Activated naive CD4-positive, alpha-beta T cell treated with anti-CD3 and anti-CD28 coated beads, Interleukin-2, amount 50 U/mL, for 16 hours (primary cell): ENCODE results near the gene CDKAL1.
"Not testable (repeated sequence)": the region's sequence is repeated elsewhere in the genome, so short reads cannot be mapped to it uniquely, and the experiment has no call there.

Experiments
- DNase-seq: peaks from one replicate; pipeline ENCODE4 v3.0.0-alpha.2; 2020

Gene CDKAL1

GRCh38 chr6:20644667-20645370, 110.6 kb downstream of the CDKAL1 start:
- DNase-seq = no peak

DNA sequence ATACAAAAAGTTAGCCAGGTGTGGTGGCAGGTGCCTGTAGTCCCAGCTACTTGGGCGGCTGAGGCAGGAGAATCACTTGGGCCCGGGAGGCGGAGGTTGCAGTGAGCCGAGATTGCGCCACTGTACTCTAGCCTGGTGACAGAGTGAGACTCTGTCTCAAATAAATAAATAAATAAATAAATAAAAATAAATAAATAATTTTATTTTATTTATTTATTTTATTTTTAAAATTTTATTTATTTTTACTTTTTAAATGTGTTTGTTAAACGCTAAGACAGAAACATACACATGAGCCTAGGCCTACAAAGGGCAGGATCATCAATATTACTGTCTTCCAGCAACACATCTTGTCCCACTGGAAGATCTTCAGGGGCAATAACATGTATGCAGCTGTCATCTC, 111.3 kb downstream of the CDKAL1 start:
- not testable (repeated sequence) for DNase-seq

DNA sequence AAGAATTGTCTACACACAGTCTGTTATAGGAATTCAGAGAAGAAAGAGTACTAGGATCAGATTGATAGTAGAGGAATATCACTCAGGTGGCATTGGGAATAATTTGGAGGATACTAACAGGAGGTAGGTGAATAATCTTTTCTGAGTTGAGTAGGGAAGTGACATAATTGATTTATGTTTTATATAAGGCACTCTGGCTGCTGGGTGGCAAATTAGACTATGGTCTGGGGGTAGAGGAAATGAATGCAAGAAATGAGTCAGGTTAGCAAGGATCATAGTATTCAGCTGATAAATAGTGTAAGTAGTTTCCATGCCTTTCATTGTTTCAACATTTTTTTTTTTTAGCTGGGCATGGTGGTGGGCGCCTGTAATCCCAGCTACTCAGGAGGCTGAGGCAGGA, 113.3 kb downstream of the CDKAL1 start:
- no peak for DNase-seq

DNA sequence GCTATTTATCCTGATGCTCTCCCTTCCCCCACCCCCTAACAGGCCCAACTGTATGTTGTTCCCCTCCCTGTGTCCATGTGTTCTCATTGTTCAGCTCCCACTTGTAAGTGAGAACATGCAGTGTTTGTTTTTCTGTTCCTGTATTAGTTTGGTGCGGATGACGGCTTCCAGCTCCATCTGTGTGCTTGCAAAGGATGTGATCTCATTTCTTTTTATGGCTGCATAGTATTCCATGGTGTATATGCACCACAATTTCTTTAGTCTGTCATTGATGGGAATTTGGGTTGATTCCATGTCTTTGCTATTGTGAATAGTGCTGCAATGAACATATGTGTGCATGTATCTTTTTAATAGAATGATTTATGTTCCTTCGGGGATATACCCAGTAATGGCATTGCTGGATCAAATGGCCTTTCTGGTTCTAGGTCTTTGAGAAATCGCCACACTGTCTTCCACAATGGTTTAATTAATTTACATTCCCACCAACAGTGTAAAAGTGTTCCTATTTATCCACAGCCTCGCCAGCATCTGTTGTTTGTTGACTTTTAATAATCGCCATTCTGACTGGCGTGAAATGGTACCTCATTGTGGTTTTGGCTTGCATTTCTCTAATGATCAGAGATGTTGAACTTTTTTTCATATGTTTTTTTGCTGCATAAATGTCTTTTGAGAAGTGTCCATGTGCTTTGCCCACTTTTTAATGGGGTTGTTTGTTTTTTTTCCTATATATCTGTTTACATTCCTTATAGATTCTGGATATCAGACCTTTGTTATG, 115.6 kb downstream of the CDKAL1 start:
- not testable (repeated sequence) for DNase-seq

- DNase-seq = no peak
These were observed 118.2 kb downstream of the CDKAL1 start for GRCh38 chr6:20652299-20653084.

- no peak for DNase-seq
These were observed 118.8 kb downstream of the CDKAL1 start for GRCh38 chr6:20653085-20653479.

DNA sequence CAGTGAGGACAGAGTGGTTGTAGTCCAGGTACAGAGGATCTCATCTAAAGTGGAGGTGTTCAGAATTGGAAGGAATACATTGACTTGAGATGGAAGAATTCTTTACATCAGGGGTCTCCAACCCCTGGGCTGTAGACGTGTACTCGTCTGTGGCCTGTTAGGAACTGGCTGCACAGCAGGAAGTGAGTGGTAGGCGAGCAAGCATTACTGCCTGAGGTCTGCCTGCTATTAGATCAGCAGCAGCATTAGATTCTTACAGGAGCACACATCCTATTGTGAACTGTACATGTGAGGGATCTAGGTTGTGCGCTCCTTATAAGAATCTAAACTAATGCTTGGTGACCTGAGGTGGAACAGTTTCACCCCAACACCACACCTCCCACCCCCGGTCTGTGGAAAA, 121.1 kb downstream of the CDKAL1 start:
- no peak for DNase-seq

- DNase-seq = no peak
These were observed 123.1 kb downstream of the CDKAL1 start for GRCh38 chr6:20657274-20657800.

GRCh38 chr6:20658053-20658452, 123.8 kb downstream of the CDKAL1 start:
- no peak for DNase-seq

GRCh38 chr6:20658516-20658915, 124.3 kb downstream of the CDKAL1 start:
- no peak for DNase-seq

- DNase-seq = no peak
These were observed 126.3 kb downstream of the CDKAL1 start for GRCh38 chr6:20660534-20660933.

- DNase-seq = no peak
These were observed 127.5 kb downstream of the CDKAL1 start for GRCh38 chr6:20661721-20662120.

DNA sequence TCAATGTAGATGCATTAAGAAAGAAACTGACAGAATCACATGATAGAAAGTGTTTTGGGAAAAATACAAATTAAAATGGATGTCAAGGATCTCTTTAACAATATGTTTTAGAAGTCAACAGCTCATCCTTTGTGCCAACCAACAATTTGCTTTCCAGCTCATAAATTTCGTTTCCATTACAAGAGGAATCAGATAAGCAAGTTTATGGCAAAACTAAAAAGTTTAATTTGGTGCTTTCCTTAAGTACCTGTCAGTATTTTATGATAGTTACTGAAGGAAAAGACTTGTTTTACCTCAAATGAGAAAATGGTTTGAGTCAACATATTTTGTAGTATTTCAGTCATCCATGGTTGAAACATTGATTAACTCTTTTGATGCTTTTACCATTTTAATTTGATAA, 130.0 kb downstream of the CDKAL1 start:
- DNase-seq = no peak

DNA sequence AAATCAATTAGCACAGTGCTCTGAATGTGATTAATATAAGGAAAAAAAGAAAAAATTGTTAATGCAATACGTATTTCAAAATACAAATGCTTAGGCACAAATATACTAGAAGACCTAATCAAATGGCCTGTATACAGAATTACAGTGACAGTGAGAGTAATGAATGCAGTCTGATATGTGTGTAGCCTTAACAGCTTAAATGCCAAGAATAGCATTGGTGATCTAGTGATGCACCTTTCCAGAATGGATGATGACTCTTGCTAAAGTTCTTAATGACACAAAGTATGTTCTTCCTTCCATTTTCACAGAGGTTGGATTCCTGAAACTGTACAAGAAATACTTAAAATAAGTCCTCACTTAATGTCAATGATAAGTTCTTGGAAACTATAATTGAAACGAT, 131.0 kb downstream of the CDKAL1 start:
- DNase-seq = no peak

GRCh38 chr6:20669571-20670314, 135.5 kb downstream of the CDKAL1 start:
- DNase-seq = no peak

DNA sequence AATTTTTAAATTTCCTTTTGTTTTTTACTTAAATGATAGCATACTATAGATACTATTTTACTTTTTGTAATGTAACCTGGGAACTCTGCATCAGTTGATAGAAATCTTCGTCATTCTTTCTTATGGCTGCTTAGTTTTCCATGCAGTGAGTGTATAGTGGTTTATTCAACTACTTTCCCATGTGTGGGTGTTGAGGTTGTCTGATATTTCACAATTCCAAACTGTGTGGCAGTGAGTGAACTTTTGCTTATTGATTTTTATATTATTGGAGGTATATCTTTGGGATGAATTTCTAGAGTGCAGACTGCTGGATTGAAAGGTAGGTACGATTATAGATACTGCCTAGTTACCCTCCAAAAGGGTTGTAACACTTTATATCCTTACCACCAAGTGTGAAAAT, 136.5 kb downstream of the CDKAL1 start:
- no peak for DNase-seq

- DNase-seq = no peak
These were observed 137.8 kb downstream of the CDKAL1 start for GRCh38 chr6:20672038-20672437.

GRCh38 chr6:20673458-20673857, 139.2 kb downstream of the CDKAL1 start:
- no peak for DNase-seq

DNA sequence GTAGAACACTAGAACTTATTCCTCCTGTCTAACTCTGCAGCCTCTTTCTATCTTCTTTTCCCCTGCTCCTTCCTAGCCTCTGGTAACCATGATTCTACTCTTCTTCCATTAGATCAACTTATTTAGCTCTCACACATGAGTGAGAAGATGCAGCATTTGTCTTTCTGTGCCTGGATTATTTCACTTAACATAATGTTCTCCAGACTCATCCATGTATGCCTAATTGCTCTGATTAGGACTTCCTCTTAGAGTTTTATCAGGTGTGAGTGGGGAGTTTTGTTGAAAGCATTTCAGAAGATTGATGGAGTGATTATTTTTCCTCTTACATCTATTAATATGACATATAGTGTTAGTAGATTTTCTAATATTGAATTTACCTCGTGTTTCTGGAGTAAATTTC, 140.4 kb downstream of the CDKAL1 start:
- DNase-seq = no peak

DNA sequence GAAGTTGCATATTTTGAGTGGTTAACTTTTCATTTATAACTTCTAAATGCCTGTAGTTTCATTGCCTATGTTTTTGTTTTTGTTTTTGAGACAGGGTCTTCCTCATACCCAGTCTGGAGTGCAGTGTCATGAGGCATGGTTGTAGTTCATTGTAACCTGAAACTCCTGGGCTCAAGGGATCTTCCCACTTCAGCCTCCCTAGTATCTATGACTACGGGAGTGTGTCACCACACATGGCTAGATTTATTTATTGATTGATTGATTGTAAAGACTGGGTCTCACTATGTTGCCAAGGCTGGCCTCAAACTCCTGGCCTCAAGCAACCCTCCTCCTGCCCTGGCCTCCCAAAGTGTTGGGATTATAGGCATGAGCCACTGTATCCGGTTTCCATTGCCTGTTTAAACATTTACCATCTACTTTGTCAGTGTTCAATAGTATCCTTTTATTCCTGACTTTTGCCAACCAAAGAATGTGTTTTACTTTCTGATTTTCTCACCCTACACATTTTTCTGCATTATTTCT, 144.6 kb downstream of the CDKAL1 start:
- DNase-seq = no peak

GRCh38 chr6:20680697-20681165, 146.5 kb downstream of the CDKAL1 start:
- DNase-seq = no peak

- DNase-seq = no peak
These were observed 147.0 kb downstream of the CDKAL1 start for GRCh38 chr6:20681243-20681684.
